ENCODE measurements around the gene GGA1.
"Not testable (repeated sequence)": the region's sequence is repeated elsewhere in the genome, so short reads cannot be mapped to it uniquely, and the experiment has no call there.

The GGA1 gene

DNA sequence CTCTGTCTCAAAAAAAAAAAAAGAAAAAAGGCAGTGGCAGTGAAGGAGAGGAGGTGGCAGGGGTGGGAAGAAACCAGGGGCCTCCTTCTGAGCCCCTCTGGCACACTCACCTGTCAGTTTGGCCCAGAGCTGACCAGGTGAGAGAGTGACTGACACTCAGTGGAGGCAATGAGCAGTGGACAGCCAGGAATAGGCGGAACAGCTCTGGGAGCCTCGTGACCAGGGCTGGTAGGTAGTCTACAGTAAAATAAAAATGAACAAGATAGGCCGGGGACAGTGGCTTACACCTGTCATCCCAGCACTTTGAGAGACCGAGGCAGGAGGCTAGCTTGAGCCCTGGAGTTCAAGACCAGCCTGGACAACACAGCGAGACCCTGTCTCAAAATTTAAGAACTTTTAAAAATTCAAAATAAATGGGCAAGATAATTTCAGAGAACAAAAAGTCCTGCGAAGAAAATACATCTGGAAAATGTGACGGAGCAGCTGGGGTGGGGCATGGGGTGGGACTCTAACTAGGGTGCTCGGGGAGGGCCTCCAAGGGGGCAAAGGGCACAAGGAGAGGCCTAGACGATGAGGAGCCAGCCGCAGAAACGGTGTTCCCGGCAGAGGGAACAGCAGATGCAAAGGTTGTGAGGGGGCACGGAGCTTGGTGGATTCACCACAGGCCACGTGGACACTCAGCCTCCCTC, 46.1 kb downstream of the GGA1 start:
- DNase-seq (ENCODE audit: low read depth) = no peak

DNA sequence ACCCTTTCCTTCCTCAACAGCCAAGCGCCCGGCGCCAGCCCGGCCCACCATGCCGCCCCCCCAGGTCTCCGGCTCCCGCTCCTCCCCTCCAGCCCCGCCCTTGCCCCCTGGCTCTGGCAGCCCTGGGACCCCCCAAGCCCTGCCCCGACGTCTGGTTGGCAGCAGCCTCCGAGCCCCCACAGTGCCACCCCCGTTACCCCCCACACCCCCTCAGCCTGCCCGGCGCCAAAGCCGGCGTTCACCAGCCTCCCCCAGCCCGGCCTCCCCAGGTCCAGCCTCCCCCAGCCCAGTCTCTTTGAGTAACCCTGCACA, 46.6 kb downstream of the GGA1 start:
- no peak for DNase-seq (ENCODE audit: low read depth)

DNA sequence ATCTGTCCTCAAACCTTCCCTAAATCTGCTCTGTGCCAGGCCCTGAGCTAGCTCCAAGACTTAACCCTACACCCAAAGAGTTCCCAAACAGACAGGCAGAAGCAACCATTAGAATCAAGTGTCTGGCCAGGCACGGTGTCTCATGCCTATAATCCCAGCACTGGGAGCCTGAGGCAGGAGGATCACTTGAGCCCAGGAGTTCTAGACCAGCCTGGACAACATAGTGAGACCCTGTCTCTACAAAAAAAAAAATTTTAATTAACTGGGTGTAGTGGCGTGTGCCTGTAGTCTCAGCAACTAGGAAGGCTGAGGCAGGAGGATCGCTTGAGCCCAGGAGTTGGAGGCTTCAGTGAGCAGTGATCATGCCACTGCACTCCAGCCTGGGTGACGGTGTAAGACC, 47.9 kb downstream of the GGA1 start:
- DNase-seq (ENCODE audit: low read depth) = not testable (repeated sequence)

DNA sequence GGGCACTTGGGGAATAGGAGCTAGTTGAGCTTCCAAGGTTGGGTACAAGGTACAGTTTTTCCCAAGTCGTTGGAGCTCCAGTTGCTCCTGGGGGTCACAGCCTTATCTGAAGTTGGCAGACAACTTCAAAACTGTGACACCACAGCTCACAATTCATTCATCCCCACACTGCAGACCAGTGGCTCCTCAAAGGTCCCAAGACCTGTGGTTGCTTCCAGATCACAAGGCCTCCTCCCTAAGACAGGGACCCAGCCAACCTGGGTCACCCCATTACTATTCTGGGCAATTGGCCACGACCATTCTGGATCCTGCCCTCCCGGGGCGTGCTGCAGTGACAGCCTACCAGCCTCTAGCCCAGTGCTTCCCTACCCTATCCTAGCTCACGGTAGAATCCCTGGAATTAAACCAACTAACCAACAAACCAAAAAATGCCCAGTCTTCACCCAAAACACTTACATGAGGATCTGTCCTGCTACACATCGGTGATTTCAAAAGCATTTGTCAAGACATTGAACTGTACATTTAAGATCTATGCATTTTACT, 49.0 kb downstream of the GGA1 start:
- DNase-seq (ENCODE audit: low read depth) = no peak

DNA sequence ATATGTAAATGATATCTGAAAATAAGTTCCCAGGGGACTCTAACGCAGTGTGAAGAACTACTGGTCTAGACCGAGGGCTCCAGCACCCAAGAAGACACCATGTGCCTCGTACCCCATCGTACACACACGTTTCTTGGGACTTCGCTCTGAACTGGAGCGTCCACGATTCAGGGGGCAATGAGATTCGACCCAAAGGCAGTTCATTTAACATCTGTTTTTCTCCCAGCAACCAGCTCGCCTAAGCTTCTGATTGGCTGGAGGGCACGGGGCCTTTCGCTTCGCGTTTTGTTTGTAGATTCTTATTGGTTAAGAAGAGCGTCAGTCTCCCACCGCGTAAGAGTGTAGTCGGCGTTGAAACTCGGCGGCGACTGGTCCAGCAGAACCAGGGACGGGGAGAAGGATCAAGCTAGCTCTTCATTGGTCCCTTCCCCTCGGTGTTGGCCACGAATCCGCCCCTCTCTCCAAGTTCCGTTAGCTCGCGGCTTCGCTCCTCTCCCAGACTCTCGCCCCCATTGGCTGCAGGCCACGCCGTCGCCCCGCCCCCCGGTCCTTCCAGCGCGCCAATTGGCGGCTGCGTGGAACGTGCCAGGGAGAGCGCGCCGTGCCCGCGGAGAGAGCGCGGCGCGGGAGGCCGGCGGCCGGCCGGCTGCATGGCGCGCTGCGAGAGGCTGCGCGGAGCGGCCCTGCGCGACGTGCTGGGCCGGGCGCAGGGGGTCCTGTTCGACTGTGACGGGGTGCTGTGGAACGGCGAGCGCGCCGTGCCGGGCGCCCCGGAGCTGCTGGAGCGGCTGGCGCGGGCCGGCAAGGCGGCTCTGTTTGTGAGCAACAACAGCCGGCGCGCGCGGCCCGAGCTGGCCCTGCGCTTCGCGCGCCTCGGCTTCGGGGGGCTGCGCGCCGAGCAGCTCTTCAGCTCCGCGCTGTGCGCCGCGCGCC, 49.8 kb downstream of the GGA1 start, which contains the start of gene PDXP:
PDXP (plus strand) TSS at position 591 of the 933 bp plus-strand sequence; CDS start at position 651, 60 bp downstream.
- peak; percentile 100 for DNase-seq (ENCODE audit: low read depth)

DNA sequence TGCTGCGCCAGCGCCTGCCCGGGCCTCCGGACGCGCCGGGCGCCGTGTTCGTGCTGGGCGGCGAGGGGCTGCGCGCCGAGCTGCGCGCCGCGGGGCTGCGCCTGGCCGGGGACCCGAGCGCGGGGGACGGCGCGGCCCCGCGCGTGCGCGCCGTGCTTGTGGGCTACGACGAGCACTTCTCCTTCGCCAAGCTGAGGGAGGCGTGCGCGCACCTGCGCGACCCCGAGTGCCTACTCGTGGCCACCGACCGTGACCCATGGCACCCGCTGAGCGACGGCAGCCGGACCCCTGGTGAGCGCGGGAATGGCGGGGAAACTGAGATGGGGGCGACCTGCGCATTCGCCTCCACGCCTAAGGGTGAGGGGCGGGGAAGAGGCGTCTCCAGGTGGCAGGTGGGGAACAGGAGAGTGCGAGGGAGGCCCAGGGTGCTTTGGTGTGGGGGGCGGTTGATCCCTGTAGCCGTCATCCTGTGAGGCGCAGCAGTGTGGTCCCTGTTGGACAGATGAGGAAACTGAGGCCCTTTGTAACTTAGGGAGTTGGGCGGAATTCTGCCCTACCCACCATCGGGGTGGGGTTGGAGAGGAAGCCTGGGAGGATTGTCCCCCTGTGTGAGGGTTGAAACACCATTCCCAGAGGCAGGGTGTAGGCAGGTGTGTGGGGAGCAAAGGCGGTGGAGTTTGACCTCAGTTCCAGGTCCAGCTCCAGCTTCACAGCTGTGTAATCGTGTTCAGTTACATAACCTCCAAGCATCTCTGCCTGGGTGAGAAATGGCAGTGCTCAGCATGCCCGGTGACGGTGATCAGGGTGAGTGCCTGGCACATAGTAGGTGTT, 50.6 kb downstream of the GGA1 start:
- DNase-seq (ENCODE audit: low read depth) = no peak

DNA sequence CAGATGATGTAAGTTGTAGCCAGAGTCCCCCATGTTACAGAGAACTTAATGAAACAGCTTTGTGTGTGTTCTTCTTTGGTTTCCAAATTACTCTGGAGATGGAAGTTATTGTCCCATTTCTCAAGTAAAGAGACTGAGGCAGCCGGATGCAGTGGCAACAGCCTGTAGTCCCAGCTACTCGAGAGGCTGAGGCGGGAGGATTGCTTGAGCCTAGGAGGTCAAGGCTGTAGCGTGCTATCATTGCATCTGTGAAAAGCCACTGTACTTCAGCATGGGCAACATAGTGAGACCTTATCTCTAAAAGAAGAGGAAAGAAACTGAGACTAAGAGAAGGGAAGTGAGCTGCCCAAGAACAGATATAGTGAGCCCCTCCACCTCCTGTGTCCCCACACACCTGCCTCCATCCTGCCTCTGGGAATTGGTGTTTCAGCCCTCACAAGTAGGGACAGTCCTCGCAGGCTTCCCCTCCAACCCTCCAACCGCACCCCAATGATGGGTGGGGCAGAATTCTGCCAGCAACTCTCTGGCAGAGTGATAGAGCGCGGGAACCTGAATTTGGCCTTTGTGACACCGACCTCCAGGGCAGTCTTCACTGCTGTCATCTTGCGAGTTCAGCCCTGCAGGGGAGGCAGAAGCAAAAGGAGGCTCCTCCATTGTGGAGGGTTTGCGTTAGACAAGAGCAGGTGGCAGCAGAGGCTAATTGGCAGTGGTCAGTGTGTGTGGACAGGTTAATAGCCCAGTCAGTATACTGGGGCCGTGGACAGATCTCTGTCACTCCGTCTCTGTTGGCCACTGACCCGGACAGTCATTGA, 51.5 kb downstream of the GGA1 start:
- no peak for DNase-seq (ENCODE audit: low read depth)

DNA sequence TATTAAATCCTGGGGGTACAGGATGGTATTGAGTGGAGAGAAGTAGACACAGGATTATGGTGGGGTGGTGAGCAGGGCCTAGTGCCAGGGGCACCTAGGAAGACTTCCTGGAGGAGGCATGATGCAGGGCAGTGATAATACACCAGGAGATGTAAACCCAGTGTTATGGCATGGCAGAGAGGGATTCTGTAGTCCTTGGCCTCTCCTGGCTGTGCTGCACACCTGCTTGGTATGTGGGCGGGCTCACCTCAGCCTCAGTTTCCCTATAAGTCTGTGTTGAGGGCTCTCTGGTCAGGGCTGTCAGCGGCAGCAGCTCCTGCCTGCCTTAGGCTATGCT, 52.0 kb downstream of the GGA1 start:
- DNase-seq (ENCODE audit: low read depth) = no peak

DNA sequence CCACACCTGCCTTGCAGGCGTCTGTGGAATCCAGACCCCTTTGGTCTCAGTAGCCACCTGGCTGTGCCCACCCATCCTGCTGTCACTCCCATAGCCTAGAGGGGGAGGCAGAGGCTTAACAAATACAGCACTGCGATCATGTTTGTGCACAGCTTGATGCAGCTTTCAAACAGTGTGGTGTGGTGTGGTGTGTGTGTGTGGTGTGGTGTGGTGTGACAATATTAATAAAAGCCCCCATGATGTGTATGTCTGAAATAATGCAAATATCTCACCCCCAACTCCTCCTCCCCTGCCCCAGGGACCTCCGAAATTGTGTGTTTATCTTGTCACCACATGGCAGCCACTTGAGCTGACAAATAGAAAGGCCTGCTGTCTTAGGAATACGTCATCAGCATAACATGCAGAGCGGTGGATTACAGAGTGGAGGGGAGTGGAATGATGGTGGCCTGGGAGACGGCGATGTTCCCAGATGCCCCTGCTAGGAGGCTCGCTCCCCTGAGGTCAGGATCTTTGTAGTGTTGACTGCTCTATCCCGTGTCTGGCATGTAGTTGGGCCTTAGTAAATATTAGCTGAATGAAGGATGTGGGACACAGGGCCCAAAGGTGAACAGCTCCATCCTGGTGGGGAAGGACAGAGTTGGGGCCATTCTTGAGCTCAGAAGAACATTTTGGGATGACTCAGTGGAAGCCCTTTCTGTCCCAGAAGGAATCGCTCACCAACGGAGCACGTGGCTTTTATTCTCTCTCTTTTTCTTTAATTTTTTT, 52.7 kb downstream of the GGA1 start:
- no peak for DNase-seq (ENCODE audit: low read depth)

DNA sequence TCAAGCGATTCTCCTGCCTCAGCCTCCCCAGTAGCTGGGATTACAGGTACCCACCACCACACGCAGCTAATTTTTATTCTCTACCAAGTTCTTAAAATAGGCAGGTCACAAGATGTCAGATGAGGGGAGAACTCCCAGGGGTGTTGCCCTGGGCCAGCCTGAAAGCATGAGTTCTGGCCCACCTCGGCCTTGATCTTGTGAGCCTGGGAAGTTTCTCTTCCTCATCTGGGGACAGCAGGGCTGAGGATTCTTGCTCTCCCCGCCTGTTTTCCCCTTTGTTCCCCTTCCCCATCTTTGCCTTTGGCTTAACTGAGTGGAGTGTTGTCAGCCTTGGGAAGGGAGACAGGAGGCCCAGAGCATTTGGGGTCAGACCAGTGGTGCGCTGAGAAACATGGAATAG, 53.4 kb downstream of the GGA1 start:
- no peak for DNase-seq (ENCODE audit: low read depth)

DNA sequence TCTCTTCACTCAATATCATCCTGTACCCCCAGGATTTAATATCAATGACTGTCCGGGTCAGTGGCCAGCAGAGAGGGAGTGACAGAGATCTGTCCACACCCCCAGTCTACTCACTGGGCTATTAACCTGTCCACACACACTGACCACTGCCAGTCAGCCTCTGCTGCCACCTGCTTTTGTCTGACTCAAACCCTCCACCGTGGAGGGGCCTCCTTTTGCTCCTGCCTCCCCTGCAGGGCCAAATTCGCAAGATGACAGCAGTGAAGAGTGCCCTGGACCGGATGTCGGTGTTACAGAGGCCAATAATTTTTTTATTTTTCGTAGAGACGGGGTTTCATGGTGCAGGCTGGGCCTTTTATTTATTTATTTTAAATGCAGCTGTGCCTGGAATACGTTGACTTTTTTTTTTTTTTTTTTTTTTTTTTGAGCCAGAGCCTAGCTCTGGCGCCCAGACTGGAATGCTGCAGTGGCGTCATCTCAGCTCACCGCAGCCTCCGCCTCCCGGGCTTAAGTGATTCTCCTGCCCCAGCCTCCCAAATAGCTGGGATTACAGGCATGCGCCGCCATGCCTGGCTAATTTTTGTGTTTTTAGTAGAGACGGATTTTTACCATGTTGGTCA, 55.0 kb downstream of the GGA1 start:
- DNase-seq (ENCODE audit: low read depth) = no peak

DNA sequence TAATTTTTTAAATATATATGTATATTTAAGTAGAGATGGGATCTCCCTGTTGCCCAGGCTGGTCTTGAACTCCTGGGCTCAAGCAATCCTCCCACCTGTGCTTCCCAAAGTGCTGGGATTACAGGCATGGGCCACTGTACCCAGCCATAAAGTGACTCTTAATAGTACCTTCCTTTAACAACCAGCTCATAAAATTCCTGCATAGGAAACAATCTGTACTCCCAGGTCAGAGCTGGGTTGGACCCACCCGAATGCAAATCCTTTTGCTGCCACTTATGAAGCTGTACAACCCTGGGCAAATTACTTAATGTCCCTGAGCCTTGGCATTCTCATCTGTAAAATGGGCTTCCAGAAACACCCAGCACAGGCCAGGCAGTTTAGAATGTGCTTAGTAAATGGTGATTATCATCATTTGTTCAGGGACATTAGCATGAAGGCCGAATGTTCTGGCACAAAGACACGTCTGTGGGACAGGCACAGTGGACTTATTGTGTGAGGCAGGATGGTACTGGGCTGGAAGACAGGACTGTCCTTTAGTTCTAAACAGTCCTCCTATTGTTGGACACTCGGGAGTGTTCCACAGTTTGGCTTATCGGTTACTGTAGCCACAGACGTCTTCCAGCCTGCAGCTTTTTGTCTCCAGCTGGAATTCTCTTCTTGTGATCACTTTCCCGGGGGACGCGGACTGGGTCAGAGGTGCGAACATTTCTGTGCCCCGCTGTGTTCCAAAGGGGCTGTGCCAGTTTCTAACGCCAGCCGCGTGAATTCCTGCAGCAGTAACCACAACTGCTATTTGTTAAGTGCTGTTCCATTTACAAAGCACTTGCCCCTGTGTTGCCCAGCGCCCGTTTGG, 55.8 kb downstream of the GGA1 start:
- DNase-seq (ENCODE audit: low read depth) = no peak

DNA sequence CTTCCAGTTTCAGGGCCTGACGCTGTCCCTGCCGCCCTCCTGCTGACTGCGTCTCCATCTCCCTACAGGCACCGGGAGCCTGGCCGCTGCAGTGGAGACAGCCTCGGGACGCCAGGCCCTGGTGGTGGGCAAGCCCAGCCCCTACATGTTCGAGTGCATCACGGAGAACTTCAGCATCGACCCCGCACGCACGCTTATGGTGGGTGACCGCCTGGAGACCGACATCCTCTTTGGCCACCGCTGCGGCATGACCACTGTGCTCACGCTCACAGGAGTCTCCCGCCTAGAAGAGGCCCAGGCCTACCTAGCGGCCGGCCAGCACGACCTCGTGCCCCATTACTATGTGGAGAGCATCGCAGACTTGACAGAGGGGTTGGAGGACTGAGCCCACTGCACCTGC, 56.9 kb downstream of the GGA1 start:
- no peak for DNase-seq (ENCODE audit: low read depth)

DNA sequence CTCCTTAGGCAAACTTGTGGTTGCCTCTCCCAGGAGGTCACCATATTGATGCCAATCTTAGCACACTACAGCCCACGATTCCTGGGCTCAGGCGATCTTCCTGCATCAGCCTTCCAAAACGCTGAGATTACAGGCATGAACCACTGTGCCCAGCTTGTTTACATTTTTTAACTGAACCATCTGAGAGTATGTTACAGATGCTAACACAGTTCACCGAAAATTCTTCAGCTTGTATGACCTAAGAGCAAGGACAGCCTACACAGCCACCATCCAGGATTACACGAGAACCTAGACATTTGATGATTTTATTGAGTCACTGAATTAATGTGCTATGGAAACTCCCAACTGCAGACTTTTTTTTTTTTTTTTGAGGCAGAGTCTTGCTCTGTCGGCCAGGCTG, 61.0 kb downstream of the GGA1 start:
- DNase-seq (ENCODE audit: low read depth) = no peak

DNA sequence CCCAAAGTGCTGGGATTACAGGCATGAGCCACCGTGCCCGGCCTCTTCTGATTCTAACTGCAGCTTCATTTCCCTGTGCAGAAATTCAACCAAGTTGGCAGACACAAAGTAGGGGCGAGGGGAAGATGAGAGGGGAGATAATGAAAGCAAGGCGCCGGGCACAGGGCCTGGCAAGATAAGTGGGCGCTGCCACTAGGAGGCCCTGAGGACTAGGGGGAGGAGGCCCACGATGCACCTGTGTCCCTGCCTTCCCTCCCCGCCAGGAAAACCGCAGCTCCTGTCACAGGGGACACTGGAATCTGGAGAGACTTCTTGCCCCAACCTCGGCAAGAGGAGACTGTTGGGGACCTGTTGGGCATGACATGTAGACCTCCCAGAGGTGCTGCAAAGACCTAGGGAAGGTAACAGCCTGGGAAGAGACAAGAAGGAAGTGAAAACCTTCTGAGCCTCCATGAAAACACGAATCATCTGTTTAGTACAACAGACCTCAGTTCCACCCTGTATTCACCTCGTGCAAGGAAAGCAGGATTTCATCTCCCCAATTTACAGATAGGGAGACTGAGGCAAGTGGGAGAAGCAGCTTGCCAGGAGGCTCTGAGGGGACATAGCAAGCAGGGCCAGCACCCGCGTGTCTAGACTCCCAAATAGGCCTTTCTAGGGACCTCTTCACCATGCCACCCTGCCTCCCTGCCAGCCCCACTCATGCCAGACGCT, 63.7 kb downstream of the GGA1 start:
- DNase-seq (ENCODE audit: low read depth) = no peak

DNA sequence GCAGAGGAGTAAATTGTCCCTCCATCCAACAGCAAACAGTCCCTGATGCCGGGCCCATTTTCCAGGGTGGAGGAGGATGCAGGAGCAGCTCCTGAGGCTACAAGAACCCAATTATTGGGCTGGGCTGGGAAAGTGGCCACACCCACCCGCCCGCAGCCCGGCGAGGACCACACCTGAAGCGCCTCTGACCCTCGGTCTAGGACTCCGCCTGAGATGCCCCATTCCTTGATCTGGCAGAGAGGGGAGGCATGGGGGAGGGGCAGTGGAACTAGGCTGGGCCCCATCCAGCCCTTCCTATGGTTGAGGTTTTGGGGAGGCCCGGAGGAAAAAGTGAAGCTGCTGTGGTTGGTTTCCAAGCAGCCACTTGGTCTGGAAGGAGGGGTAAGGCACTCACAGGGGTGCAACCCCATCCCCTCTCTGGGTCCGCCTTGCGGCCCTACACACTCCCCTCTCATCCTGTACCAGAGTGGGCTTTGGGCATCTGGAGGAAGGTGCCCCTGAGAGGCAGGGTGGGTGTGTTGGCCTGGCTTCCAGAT, 64.4 kb downstream of the GGA1 start:
- no peak for DNase-seq (ENCODE audit: low read depth)

DNA sequence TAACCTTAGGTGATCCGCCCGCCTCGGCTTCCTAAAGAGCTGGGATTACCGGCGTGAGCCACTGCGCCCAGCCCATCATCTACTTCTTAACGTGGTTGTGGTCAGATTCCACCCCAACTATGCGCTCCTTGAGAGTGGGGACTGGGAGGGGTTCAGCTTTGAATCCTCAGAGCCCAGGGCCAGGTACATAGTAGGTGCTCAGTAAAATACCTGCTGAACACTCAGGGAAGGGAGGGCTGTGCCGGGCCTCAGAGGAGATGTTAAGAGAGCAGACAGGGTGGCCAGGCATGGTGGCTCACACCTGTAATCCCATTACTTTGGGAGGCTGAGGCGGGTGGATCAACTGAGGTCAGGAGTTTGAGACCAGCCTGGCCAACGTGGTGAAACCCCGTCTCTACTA, 65.6 kb downstream of the GGA1 start:
- DNase-seq (ENCODE audit: low read depth) = no peak
